ENCODE results near the gene IGLL1.
"Not testable (repeated sequence)": the region's sequence is repeated elsewhere in the genome, so short reads cannot be mapped to it uniquely, and the experiment has no call there.

The IGLL1 gene

DNA sequence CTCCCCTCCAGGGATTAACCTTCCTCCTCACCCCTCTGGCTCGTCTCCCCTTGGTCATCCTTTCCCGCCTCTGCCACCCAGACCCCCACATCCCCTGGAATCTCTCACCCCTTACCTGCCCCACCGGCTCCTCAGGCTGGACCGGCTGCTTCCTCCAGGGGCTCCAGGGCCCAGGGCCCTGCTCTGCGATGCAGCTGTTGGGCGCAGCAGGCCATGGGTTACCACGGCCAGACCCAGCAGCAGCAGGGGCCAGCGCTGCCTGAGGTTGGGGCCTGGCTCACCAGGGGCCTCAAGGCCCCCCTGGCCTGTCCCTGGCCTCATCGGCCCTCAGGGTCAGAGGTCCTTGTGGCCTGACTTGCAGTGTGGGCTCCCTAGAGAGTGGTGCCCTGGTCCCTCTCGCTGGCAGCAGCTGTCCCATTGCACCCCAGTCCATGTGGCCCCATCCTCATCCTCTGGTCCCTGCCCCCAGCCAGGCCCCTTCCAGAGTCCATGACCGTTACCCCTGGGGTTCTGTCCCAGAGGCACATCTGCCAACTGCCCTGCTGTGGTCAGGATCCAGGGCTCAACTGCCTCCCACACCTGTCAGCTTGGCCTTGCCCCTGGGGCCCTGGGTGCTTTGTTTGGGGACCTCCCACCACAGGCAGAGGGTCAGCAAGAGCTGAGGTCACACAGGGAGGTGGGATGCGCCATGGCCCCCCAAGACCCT lies at the start of gene IGLL1:
IGLL1 (minus strand) TSS at position 421 of the 706 bp plus-strand sequence; CDS start at position 321, 100 bp downstream.
- no peak for DNase-seq

- DNase-seq: not testable (repeated sequence)
Observed at GRCh38 chr22:23628056-23628743, 48.1 kb upstream of the IGLL1 start.

GRCh38 chr22:23627401-23628055 lies 47.4 kb upstream of the IGLL1 start:
- DNase-seq: not testable (repeated sequence)

DNA sequence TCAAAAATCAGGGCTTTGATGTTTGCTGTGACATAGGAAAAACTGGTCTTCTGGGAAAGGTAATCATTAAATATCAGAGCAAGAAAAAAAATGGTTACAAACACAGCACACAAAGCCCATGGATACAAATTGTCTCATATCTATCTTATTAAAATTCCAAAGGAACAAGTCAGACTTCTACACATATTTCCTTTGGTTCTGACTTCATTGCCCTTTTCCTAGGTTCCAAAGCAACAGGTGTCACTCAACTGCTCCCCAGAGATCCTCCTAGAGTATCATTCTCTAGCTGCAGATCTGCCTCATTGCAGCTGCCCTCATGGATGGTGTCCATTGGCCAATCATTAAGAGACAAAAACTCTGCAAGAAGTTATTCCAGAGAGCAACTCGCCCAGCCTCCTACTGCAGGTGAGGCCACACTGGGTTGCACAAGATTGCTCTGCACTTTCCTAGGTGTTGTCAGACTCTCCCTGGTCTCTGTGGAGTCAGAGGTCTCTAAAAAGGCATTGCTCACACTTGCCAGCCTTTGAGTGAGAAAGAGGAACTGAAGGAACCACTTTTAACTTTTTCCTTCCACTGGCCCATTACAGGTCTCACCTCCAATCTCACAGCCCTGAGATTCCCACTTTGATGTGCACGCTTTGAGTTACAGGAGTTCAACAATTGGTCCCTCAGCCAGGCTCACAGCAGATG lies 46.3 kb upstream of the IGLL1 start:
- no peak for DNase-seq

DNA sequence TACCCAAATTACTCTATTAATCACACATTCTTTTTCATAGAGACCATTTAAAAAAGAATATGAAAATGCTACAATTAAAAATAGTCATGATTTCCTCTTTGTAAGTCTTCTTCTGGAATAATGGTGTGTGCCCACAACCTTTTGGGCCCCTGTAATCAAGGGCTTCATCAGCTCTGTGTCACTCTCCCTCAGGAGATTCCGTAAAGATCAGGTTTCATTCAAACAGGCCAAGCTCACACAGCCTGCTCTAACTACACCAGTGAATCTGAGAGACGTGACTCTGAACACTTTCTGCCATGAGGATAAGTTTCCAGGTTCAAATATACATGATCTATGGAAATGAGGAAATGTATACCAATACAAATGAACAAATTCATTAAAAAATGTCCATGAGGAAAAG lies 42.5 kb upstream of the IGLL1 start:
- DNase-seq: no peak

GRCh38 chr22:23621916-23622315 lies 41.8 kb upstream of the IGLL1 start:
- DNase-seq: not testable (repeated sequence)

DNA sequence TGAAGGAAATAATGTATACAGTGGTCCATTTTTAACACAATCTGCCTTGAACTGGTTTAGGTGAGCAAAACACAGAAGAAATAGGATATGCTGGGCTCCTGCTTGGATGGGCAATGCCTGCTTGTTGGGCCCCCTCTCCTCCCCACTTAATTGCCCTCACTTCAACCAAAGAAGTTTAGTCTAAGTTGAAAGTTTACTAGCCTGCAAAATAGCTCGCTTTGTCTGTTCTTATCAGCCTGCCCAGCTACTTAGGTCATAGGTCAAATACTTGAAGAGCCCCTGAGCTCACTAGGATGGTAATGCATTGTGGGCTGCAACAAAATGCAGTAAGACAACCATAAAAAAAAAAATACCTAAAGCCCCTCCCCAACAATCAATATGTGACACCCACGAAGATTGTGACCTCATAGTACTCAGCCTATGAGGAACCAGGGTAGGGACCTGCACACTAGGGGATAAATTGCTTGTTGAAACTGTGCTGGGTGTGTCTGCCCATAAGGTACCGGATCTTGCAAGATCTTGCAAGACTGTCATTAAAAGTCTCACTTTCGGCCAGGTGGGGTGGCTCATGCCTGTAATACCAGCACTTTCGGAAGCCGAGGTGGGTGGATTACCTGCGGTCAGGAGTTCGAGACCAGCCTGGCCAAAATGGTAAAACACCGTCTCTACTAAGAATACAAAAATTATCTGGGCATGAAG lies 41.1 kb upstream of the IGLL1 start:
- no peak for DNase-seq

DNA sequence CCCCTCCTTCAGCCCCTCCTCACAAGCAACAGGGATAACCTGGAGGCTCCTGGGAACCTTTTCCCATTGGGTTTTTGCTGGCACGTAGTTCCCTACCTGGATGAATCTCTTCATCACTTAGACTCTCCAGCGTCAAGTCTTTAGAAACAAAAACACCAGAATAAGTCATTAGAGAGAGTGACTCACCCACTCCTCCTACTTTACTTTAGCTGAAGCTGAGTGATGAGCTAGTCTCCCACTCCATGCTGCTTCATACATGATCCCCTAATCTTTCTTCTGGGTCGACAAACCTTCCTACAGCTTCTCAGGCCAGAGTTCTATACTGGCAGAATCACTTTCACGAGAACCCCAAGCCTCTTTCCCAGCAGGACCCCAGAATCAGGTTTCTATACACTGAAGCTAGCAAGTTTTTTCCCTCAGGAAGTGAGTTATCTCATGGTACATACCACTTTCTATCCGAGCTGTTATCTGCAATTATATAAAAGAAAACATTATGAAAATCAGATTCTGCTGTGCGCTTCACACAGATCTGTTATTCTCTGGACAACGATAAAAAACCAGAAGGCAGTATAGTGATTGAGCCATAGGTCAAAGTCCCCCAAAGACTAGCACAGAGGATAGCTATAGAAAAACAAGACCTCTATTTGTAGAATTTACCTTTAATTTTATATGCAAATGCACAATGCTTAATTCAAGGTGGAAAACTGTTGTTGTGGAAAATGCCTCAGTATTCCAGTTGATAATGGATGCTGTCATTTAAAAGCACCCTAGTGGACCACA lies 33.3 kb upstream of the IGLL1 start:
- no peak for DNase-seq

DNA sequence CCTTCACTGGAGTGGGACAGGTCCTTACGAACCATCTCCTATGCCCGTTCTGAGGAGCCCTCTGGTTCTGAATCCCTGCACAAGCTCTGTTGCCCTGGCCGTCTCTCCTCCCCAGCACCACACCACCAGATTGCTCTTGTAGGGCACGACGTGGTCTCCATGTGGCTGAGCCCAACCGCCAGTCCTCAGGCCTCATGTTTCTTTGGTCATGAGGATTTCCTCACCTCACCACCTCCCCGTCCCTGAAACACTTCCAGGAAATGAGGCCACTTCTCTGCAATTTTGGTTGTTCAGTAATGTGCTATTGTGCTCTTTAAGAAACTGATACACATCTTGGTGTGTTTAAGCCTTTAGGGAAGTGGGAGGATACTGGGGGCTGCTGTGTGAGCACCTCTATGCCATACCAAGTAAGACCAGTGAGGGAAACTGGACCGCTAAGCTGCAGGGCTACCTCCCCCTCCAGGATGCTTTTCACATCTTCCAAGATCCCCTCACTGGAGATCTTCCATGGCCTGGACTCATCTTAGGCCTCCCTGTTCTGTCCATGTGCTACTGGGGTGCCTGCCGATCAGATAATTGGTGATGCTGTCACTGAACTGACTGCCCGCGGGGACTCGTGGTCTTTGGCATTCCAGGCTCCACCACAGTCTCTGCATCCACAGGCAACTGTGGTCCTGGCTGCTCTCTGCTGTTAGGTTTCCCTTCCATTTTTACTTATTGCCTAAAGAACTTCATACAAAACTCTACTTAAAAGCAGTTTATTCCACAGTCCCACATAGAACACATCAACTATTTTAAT lies 30.1 kb upstream of the IGLL1 start:
- DNase-seq: no peak

GRCh38 chr22:23608583-23608982 lies 28.5 kb upstream of the IGLL1 start:
- DNase-seq: no peak

- no peak for DNase-seq
Observed at GRCh38 chr22:23606204-23607131, 26.4 kb upstream of the IGLL1 start.

DNA sequence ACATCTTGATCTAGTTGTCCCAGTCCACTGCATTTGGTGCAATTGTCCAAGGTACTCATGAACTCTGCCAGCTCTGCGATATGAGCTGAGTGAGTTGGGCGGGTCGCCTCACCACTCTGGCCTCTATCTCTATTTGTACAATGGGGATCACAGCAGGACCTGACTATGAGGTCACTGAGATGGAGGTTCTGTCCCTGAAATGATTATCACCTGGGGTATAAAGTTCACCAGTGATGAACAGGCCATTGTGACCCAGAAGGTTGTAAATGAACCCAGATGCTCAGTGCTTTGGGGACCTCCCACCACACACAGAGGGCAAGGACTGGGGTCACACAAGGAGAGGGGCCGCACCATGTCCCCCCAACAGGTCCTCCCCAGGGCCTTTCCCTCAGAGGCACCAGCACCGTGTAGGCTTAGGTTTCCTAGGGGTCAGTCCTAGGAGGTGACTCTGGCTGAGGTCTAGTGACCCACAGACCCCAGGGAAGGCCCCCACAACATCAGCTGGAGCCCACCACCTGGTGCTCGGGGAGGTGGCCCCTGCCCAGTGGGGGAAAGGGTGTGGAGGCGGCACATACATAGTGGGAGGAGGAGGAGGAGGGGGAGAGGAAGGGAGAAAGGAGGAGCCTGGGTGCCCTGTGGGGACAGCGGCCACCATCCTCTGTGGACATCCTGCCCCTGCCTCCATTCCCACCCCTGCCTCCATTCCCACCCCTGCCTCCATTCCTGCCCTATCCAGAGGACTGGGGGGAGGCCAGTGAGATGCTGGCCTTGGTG lies 25.0 kb upstream of the IGLL1 start:
- DNase-seq: no peak

GRCh38 chr22:23603266-23603665 lies 23.2 kb upstream of the IGLL1 start:
- no peak for DNase-seq

DNA sequence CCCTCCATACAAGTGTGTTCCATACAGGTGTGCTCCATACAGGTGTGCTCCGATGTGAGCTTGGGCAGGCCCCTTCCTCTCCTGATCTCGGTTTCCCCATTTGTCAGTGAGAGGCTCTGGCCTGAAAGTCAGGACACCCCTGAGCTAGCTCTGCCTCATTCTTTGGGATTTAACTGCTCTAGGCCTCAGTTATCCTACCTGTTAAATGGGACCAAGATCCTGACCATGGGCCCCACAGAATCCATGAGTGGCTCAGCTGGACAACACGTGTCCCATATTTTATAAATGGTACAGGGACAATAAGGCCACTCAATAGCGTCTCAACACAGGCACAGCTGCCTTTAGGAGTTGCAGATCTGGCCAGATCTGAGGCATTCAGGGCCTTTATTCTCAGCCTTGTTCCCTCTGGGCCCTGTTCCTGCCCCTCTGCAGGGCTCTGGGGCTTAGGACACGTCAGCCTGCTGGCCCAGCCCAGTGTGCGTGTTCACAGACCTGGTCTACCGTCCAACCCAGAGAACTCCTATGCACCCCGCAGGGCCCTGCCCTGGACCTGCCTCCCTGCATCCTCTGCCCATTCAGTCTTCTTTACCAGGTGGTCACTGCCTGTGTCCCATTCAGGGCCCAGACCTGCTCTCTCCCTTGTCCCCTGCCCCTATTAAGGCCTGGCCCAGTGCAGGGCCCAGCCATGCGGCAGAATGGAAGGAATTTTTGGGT lies 18.9 kb upstream of the IGLL1 start:
- DNase-seq: no peak

DNA sequence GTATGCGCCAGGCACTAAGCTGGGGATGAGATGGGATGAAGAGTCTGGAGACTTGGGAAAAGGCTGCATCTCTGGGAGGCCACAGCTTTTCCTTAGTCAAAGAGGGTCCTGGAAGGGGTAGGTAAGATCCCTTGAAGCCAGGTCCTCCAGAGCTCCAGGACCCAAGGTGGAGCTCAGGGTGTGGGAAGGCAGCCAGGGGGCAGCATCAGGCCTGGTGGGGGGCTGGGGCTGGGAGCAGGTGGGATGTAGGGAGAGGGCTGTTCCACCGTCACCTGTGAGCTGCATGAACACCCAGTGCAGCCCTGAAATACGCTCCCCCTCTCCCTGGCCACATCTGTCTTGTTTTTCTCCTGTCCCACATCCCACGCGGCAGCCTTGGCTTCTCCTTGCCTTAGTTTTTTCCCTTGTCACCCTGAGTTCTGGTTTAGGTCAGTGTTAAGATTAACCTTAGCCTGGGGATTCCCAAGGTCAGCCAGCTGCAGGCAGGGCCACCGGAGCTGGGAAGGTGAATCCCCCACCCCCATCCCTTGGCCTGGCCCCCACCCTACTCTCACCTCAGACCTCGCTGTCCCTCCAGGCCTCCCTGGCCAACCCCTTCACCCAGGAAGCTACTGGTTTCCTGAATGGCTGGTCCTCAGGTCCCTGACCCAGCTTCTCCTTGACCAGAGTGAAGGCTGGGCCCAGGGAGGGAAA lies 17.6 kb upstream of the IGLL1 start:
- not testable (repeated sequence) for DNase-seq

- not testable (repeated sequence) for DNase-seq
Observed at GRCh38 chr22:23595904-23596303, 15.8 kb upstream of the IGLL1 start.

DNA sequence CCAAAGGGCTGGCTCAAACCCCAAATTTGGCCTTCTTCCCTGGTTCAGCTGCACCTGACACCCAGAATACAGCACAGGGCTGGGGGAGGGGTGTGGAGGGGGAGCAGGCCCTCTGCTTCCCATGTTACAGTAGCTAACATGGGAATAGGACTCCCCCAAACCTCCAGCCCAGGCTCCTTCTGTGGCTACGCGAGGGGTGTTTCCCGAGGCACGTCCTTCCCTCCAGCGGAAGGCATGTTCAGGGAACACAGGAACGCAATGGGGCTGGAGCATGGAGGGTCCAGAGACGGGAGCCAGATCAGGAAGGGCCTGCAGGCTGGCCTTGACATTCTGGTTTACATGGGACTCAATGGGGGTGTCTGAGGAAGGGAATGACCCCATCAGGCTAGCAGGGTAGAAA lies 11.8 kb upstream of the IGLL1 start:
- DNase-seq: no peak
